DMS153 (cell line): ENCODE data around the gene HSBP1L1.

ENCODE experiments used
- DNase-seq: peaks from one replicate; lab custom pipeline; 2025; lab: John Stamatoyannopoulos, UW

Gene HSBP1L1

GRCh38 chr18:79964330-79965118 is at the start of gene HSBP1L1:
Gene HSBP1L1 (plus strand): TSS chr18:79964643. CDS start chr18:79964736, 93 bp downstream.
- DNase-seq = peak; percentile 15

GRCh38 chr18:79915161-79916127 is 49.0 kb upstream of the HSBP1L1 start:
- no peak for DNase-seq

- DNase-seq = no peak
Observed at GRCh38 chr18:79916128-79916494, 48.3 kb upstream of the HSBP1L1 start.

GRCh38 chr18:79916546-79917168 is 47.8 kb upstream of the HSBP1L1 start:
- no peak for DNase-seq

GRCh38 chr18:79917169-79917852 is 47.1 kb upstream of the HSBP1L1 start:
- no peak for DNase-seq

- DNase-seq = no peak
Observed at GRCh38 chr18:79917853-79918614, 46.4 kb upstream of the HSBP1L1 start.

- no peak for DNase-seq
Observed at GRCh38 chr18:79918615-79919011, 45.8 kb upstream of the HSBP1L1 start.

- DNase-seq = no peak
Observed at GRCh38 chr18:79919089-79919488, 45.4 kb upstream of the HSBP1L1 start.

- no peak for DNase-seq
Observed at GRCh38 chr18:79921984-79922965, 42.2 kb upstream of the HSBP1L1 start.

GRCh38 chr18:79922971-79923411 is 41.5 kb upstream of the HSBP1L1 start:
- no peak for DNase-seq

GRCh38 chr18:79923896-79924585 is 40.4 kb upstream of the HSBP1L1 start:
- DNase-seq = no peak

GRCh38 chr18:79924814-79925731 is 39.4 kb upstream of the HSBP1L1 start:
- no peak for DNase-seq

- no peak for DNase-seq
Observed at GRCh38 chr18:79926306-79926705, 38.1 kb upstream of the HSBP1L1 start.

GRCh38 chr18:79926715-79927606 is 37.5 kb upstream of the HSBP1L1 start:
- no peak for DNase-seq

- DNase-seq = no peak
Observed at GRCh38 chr18:79927607-79928562, 36.6 kb upstream of the HSBP1L1 start.

- no peak for DNase-seq
Observed at GRCh38 chr18:79928563-79928960, 35.9 kb upstream of the HSBP1L1 start.
